MCF 10A (cell line): ENCODE results near the gene NSMF. TPM values are rescaled to one million over a fixed set of nuclear protein-coding genes. Genes with fewer than 3 reads are reported as not detected.
A peak's percentile ranks its signal among the peaks of the same experiment; 100 is the strongest.

ENCODE experiments used
- BruUV-seq: library from RNA; stranded (reverse); fragments of 400-500 nt; replicated peaks from 2 replicates; lab custom pipeline; 2021; lab: Mats Ljungman, UMichigan
- CTCF ChIA-PET: fragments of 300-600 bp; sonication (Branson Sonifier 250); formaldehyde crosslinking; extraction: SDS; loops from one replicate; lab custom pipeline; 2021; ENCODE audit warnings: antibody characterized with exemption, inconsistent platforms; lab: Yijun Ruan, JAX
- POLR2A ChIA-PET: fragments of 300-600, 350-650 bp; sonication (Branson Sonifier 250); formaldehyde crosslinking; extraction: SDS; loops from one replicate; lab custom pipeline; 2020; ENCODE audit warnings: antibody characterized with exemption, inconsistent platforms; lab: Yijun Ruan, JAX
- DNase-seq: peaks from one replicate; pipeline ENCODE4 v3.0.0-alpha.2; 2018; ENCODE audit not compliant: unreplicated experiment
- H3K27ac Mint-ChIP-seq: one replicate; pipeline ENCODE4 v1.8.0; 2022; ENCODE audit warnings: mild to moderate bottlenecking, low read depth, mixed read lengths; ENCODE audit not compliant: unreplicated experiment
- H3K27me3 Mint-ChIP-seq: one replicate; pipeline ENCODE4 v1.8.0; 2022; ENCODE audit warnings: mixed read lengths; ENCODE audit not compliant: insufficient read depth, unreplicated experiment
- H3K36me3 Mint-ChIP-seq: one replicate; pipeline ENCODE4 v1.8.0; 2022; ENCODE audit warnings: mild to moderate bottlenecking, moderate library complexity, mixed read lengths; ENCODE audit not compliant: insufficient read depth, unreplicated experiment
- H3K4me1 Mint-ChIP-seq: one replicate; pipeline ENCODE4 v1.8.0; 2022; ENCODE audit warnings: mixed read lengths; ENCODE audit not compliant: insufficient read depth, unreplicated experiment
- H3K4me3 Mint-ChIP-seq: one replicate; pipeline ENCODE4 v1.8.0; 2022; ENCODE audit warnings: mild to moderate bottlenecking, moderate library complexity, mixed read lengths; ENCODE audit not compliant: unreplicated experiment
- H3K9me3 Mint-ChIP-seq: one replicate; pipeline ENCODE4 v1.8.0; 2022; ENCODE audit warnings: mixed read lengths; ENCODE audit not compliant: unreplicated experiment
- intact Hi-C: fragments of 100-400 bp; cut with micrococcal nuclease; formaldehyde crosslinking; loops from 2 replicates; pipeline ENCODE4 v1.14.1; 2022
- total RNA-seq: library from RNA; stranded (reverse); gene quantifications from 2 replicates; pipeline ENCODE4 v1.2.3, GENCODE V29; 2022
- TF ChIP-seq, protein P1 (sequence below): fragments of 200-600 bp; IDR thresholded peaks from one replicate; pipeline ENCODE4 v1.8.0; 2022; ENCODE audit warnings: antibody characterized with exemption, mild to moderate bottlenecking; ENCODE audit not compliant: unreplicated experiment

Gene NSMF
- total RNA-seq, 1 experiment from 2014 or later, result 37.8 TPM

GRCh38 chr9:137458194-137459151 is 661 bp downstream of the NSMF start:
- Mint-ChIP-seq H3K27me3 (no peaks in the 10 kb centered on the region), H3K4me3 (peak overlapping the region; percentile 47), H3K27ac (peak overlapping the region; percentile 12), H3K9me3 (no peaks in the 10 kb centered on the region), H3K4me1 (peaks cover 9% of the 10 kb centered on the region), H3K36me3 (peaks cover 6% of the 10 kb centered on the region)
- ChIA-PET POLR2A (interaction anchor here (0.7 to 1.6 kb wide), 11 partner anchors 13 to 237 kb away, joined by 3 to 10 read pairs (median 4); partner anchors contain the start of genes ENTPD8, TOR4A and TUBB4B), CTCF (interaction anchor here (0.6 kb wide), 1 partner anchor 12 kb away, joined by 3 read pairs; no protein-coding TSS in a partner anchor)
- no TSS peak for BruUV-seq
- TF ChIP-seq, protein P1, sequence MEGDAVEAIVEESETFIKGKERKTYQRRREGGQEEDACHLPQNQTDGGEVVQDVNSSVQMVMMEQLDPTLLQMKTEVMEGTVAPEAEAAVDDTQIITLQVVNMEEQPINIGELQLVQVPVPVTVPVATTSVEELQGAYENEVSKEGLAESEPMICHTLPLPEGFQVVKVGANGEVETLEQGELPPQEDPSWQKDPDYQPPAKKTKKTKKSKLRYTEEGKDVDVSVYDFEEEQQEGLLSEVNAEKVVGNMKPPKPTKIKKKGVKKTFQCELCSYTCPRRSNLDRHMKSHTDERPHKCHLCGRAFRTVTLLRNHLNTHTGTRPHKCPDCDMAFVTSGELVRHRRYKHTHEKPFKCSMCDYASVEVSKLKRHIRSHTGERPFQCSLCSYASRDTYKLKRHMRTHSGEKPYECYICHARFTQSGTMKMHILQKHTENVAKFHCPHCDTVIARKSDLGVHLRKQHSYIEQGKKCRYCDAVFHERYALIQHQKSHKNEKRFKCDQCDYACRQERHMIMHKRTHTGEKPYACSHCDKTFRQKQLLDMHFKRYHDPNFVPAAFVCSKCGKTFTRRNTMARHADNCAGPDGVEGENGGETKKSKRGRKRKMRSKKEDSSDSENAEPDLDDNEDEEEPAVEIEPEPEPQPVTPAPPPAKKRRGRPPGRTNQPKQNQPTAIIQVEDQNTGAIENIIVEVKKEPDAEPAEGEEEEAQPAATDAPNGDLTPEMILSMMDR, result no peak
- intact Hi-C loops, result no loop called here
- no peak for DNase-seq

- TSS peak; percentile 30 for BruUV-seq
- no peaks in the 10 kb centered on the region for H3K9me3 Mint-ChIP-seq
- no peak for DNase-seq
- H3K4me1 Mint-ChIP-seq, result peaks cover 9% of the 10 kb centered on the region
- no peaks in the 10 kb centered on the region for H3K27me3 Mint-ChIP-seq
- peaks cover 6% of the 10 kb centered on the region for H3K36me3 Mint-ChIP-seq
- ChIA-PET CTCF (interaction anchor here (1.0 kb wide), 1 partner anchor 17 kb away, joined by 4 read pairs; no protein-coding TSS in a partner anchor), POLR2A (interaction anchor here (1.2 to 1.7 kb wide), 2 partner anchors 35 to 46 kb away, joined by 3 to 5 read pairs; partner anchors contain the start of genes EXD3 and NOXA1)
- peak overlapping the region; percentile 23 for H3K27ac Mint-ChIP-seq
- TF ChIP-seq, protein P1, result no peak
- intact Hi-C loops, result no loop called here
- H3K4me3 Mint-ChIP-seq, result peak overlapping the region; percentile 23
Measured at GRCh38 chr9:137457406-137458193, 1.5 kb downstream of the NSMF start.

DNA sequence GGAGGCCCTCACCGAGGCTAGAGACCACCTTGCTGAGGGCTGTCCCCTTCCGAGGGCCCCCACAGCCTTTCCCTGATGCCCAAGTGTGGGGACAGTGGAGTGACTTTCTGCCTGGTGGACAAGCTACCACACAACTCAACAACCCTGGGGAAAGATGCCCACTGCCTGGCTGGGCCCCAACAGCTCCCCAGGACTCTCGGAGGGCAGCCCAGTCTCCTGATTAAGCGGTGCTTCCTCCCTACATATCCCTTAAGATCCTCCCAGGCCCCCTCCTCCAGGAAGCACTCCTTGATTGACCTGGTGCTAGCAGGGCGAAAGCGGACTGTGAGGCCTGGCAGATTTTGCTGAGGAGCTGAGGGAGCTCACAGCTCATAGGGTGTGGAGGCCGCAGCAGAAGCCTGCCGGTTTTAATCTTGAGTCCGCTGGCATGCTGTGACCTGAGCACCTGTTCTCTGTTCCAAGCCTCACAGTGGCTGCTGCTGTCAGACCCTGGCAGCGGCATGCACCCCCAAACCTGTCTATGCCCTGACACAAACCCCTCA is 2.2 kb downstream of the NSMF start:
- Mint-ChIP-seq H3K4me3 (no peak overlapping the region), H3K27ac (peak overlapping the region; percentile 23)

More for the DNA sequence above, 2.2 kb downstream of the NSMF start:
- POLR2A ChIA-PET, result interaction anchor here (1.2 to 1.7 kb wide), 2 partner anchors 34 to 45 kb away, joined by 3 to 5 read pairs; partner anchors contain the start of genes EXD3 and NOXA1
- H3K27me3 Mint-ChIP-seq, result no peaks in the 10 kb centered on the region
- no peaks in the 10 kb centered on the region for H3K9me3 Mint-ChIP-seq
- TF ChIP-seq, protein P1, result no peak
- CTCF ChIA-PET, result interaction anchor here (1.0 kb wide), 1 partner anchor 18 kb away, joined by 4 read pairs; no protein-coding TSS in a partner anchor
- no TSS peak for BruUV-seq
- DNase-seq, result no peak
- H3K4me1 Mint-ChIP-seq, result peaks cover 9% of the 10 kb centered on the region
- peaks cover 6% of the 10 kb centered on the region for H3K36me3 Mint-ChIP-seq
- intact Hi-C loops, result no loop called here
